ENCODE data around the gene PTTG1IP. TPM values are rescaled to one million over a fixed set of nuclear protein-coding genes. Genes with fewer than 3 reads are reported as not detected.

The PTTG1IP gene
- total and polyA plus RNA-seq, 10 of the 15 experiments (the other 5 are each of a cell fraction or from before 2014, with no cell fraction given): 2.4 to 56.4 (median 44.4) TPM

GRCh38 chr21:44801468-44802395 is 71.8 kb downstream of the PTTG1IP start, which contains the start of gene UBE2G2 (continued):
- no peak for TF ChIP-seq E2F4 (IDR thresholded peaks at IDR 0.05; ENCODE audit: low read depth, low read length)
- no peak for TF ChIP-seq RFX5 (IDR thresholded peaks at IDR 0.05; ENCODE audit: low read depth, low read length)
- TF ChIP-seq NFXL1 (IDR thresholded peaks at IDR 0.05; ENCODE audit: borderline replicate concordance): 0 out of 2 replicates have a peak, but pooled peaks have one; percentile 48
- peak; percentile 31; the same call in 1 of the 2 replicates for TF ChIP-seq MTA2 (IDR thresholded peaks at IDR 0.05; ENCODE audit: low read depth)
- peak; percentile 70 for TF ChIP-seq SIX5 (IDR thresholded peaks at IDR 0.05; ENCODE audit: low read depth, low read length, severe bottlenecking)
- TF ChIP-seq EGR1 (IDR thresholded peaks at IDR 0.05; ENCODE audit: borderline replicate concordance in 1 of 2, low read depth in 2 of 2, low read length in 2 of 2): peak in 1 of 2 experiments; percentile 55; a peak in 1 of 3 replicates
- no peak for TF ChIP-seq ZNF217 (IDR thresholded peaks at IDR 0.05)
- 0 out of 2 replicates have a peak, but pooled peaks have one; percentile 48 for TF ChIP-seq ZBTB11 (CRISPR knock-in tag; IDR thresholded peaks at IDR 0.05)
- TF ChIP-seq CTCF (IDR thresholded peaks at IDR 0.05 in 2 of 3, conservative IDR thresholded peaks at IDR 0.05 in 1 of 3; ENCODE audit: control insufficient read depth in 2 of 3, extremely low read depth in 1 of 3, insufficient read depth in 1 of 3, low read depth in 3 of 3, low read length in 3 of 3): no peak
- TF ChIP-seq ZBTB40 (IDR thresholded peaks at IDR 0.05; ENCODE audit: borderline replicate concordance): peak; percentile 92
- TF ChIP-seq TCF7 (IDR thresholded peaks at IDR 0.05; ENCODE audit: borderline replicate concordance): no peak
- no peak for TF ChIP-seq EZH2 (IDR thresholded peaks at IDR 0.05; ENCODE audit: borderline replicate concordance, control insufficient read depth, low read depth, low read length)
- no peak for TF ChIP-seq BCL11A (IDR thresholded peaks at IDR 0.05; ENCODE audit: low read depth, low read length)
- TF ChIP-seq USF2 (IDR thresholded peaks at IDR 0.05; ENCODE audit: borderline replicate concordance, low read depth, low read length): no peak
